ENCODE measurements around the gene A4GALT. TPM values are rescaled to one million over a fixed set of nuclear protein-coding genes. Genes with fewer than 3 reads are reported as not detected.

A4GALT gene
- total RNA-seq, 1 donor = 22.2 TPM

GRCh38 chr22:42643634-42644421, 76.8 kb downstream of the A4GALT start:
- TF ChIP-seq CTCF (IDR thresholded peaks at IDR 0.05; ENCODE audit: insufficient read depth, low read length) = no peak
- H3K4me3 ChIP-seq (ENCODE audit: low read depth, low read length) = no peak overlapping the region
- no peak for DNase-seq (ENCODE audit: low read depth)

DNA sequence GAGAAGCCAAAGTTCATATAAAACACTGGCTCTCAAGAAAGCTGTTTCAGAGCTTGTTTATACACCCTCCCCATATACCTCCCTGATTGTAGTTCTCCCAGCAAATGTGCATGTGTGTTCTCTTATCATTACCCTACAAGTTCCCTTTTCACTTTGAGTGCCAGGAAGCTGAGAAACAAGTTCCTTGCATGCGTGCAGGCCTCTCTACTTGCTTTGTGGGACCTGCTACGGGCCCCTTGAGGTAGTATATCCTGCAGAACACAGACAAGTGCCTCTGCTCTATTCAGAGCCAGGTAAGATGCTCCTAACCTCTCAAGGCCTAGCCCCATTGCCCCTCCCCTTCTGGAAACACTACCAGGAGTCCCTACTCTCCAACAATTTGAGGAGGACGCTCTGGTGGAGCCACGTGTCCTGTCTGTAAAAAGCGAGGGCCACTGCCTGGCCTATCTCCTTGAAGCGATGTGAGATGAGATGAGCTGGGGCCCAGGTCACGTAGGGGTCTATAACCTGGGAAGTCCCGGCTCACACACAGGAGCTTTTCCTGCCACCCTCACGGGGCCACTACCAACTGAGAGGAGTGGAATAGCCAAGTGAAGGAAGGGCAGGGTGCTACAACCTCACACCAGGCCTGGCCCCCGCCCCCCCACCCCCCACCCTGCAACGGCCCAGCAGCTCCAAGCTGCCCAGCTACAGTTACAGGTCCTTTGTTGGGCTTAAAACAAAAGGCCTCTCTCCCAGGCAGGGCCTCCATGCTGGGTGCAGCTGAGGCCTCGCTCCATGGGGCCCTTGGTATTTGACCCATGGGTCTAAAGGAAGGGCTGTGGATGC, 77.7 kb downstream of the A4GALT start:
- no peak overlapping the region for H3K4me3 ChIP-seq (ENCODE audit: low read depth, low read length)
- no peak for TF ChIP-seq CTCF (IDR thresholded peaks at IDR 0.05; ENCODE audit: insufficient read depth, low read length)
- no peak for DNase-seq (ENCODE audit: low read depth)

Small RNA genes within 50 kb of the gene (small RNA-seq; reads per million reads assigned to genes)
- not detected for gene RF00019

Other genes starting within 250 kb of the A4GALT start
- gene RRP7A, start 201.1 kb downstream of the A4GALT start, total RNA-seq (ENCODE audit: low replicate concordance) = 12.0 and 18.6 TPM in 2 replicates
- 2.0 and 2.2 TPM in 2 replicates for gene SERHL2, start 166.9 kb downstream of the A4GALT start, total RNA-seq (ENCODE audit: low replicate concordance)
- gene POLDIP3, start 106.0 kb downstream of the A4GALT start, total RNA-seq (ENCODE audit: low replicate concordance) = 28.6 and 34.1 TPM in 2 replicates
- gene ATP5MGL, start 80.3 kb downstream of the A4GALT start, total RNA-seq (ENCODE audit: low replicate concordance) = 1.5 and 3.5 TPM in 2 replicates
- 44.4 and 113 TPM in 2 replicates for gene CYB5R3, start 71.5 kb downstream of the A4GALT start, total RNA-seq (ENCODE audit: low replicate concordance)
- 34.9 and 69.3 TPM in 2 replicates for gene ARFGAP3, start 136.4 kb upstream of the A4GALT start, total RNA-seq (ENCODE audit: low replicate concordance)

Data from fibroblast of the aortic adventitia (primary cell).